CD4-positive, alpha-beta T cell treated with Interleukin-1 beta for 1 hour (primary cell): ENCODE measurements around the gene KRT23.

ENCODE experiments used
- DNase-seq, 2 donors: peaks; one replicate each; pipeline ENCODE4 v3.0.0-alpha.2; 2020 to 2022

The KRT23 gene

GRCh38 chr17:40906613-40907012 lies 30.8 kb downstream of the KRT23 start:
- DNase-seq: no peak

GRCh38 chr17:40905370-40905769 lies 32.1 kb downstream of the KRT23 start:
- no peak for DNase-seq

- no peak for DNase-seq
Observed at GRCh38 chr17:40903129-40903847, 34.2 kb downstream of the KRT23 start.

GRCh38 chr17:40902498-40902897 lies 34.9 kb downstream of the KRT23 start:
- no peak for DNase-seq

GRCh38 chr17:40901981-40902474 lies 35.4 kb downstream of the KRT23 start:
- no peak for DNase-seq

GRCh38 chr17:40900809-40901356 lies 36.6 kb downstream of the KRT23 start:
- no peak for DNase-seq

GRCh38 chr17:40896916-40897455 lies 40.5 kb downstream of the KRT23 start:
- no peak for DNase-seq

- DNase-seq: no peak
Observed at GRCh38 chr17:40895106-40895730, 42.2 kb downstream of the KRT23 start.

- DNase-seq: no peak
Observed at GRCh38 chr17:40888196-40888720, 49.2 kb downstream of the KRT23 start.

- no peak for DNase-seq
Observed at GRCh38 chr17:40886090-40886489, 51.4 kb downstream of the KRT23 start.

- DNase-seq: no peak
Observed at GRCh38 chr17:40884708-40885512, 52.5 kb downstream of the KRT23 start, which contains the start of gene KRT20. TSS of gene KRT20 (minus strand) at chr17:40885242. CDS start at chr17:40885185, 57 bp downstream.

GRCh38 chr17:40883626-40884334 lies 53.7 kb downstream of the KRT23 start:
- no peak for DNase-seq

GRCh38 chr17:40883031-40883430 lies 54.4 kb downstream of the KRT23 start:
- DNase-seq: no peak

GRCh38 chr17:40879026-40879425 lies 58.4 kb downstream of the KRT23 start:
- DNase-seq: no peak

- DNase-seq: no peak
Observed at GRCh38 chr17:40878044-40878443, 59.4 kb downstream of the KRT23 start.

GRCh38 chr17:40873801-40874200 lies 63.6 kb downstream of the KRT23 start:
- DNase-seq: no peak

GRCh38 chr17:40873255-40873654 lies 64.2 kb downstream of the KRT23 start:
- DNase-seq: no peak
